Activated T-helper 9 cell treated with anti-CD3 and anti-CD28 coated beads, Interleukin-2, amount 50 U/mL, for 16 hours (primary cell): ENCODE results near the gene ENPP1.
"Not testable (repeated sequence)": the region's sequence is repeated elsewhere in the genome, so short reads cannot be mapped to it uniquely, and the experiment has no call there.

Experiments used
- DNase-seq: peaks from one replicate; pipeline ENCODE4 v3.0.0-alpha.2; 2020; ENCODE audit warnings: low read depth

Gene ENPP1

DNA sequence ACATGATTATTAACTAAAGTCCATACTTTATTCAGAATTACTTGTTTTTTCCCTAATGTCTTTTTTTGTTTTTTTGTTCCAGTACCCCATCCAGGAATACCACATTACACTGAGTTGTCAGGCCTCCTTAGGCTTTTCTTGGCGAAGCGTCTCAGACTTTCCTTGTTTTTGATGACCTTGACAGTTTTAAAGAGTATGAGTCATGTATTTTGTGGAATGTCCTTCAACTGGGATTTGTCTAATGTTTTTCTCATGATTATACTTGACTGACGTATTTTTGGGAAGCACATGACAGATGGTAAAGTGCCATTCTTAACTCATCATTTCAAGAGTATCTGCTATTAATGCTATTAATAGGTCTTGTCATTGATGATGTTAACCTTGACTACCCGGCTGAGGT is 23.6 kb downstream of the ENPP1 start:
- no peak for DNase-seq

DNA sequence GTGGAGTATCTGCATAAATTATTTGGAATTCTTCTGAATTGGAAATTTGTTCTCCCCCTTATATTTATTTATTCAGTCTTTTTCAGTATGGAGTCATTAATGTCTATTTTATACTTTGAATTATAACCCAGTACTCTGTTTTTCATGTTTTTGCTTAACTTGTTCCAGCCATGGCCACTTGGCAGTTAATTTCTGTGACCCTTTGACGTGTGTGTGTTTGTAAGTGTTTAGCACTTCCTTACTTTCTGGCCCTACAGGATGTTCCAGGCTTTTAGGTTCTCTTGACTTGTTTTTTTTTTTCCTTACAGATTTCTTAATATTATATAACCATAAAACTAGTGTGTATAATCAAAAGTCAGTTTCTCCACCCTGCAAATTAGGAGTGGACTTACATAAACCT is 24.1 kb downstream of the ENPP1 start:
- DNase-seq = no peak

DNA sequence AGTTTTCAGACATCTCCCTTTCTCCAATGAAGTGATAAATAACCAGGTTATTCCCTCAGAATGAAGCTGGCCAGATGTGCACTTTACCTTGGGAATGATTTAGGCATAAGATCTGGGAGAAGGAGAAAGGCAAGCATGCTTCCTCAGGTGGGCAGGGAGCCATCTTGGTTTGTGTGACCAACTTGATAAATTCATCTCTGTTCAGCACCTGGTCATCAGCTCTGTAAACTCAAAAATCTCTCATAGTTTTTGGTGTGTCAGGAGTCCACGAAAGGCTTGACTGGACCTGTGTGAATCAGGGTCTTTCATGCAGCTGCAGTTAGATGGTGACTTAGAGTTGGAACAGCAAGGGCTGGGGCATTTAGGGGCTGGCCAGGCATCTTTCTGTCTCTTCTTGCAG is 24.5 kb downstream of the ENPP1 start:
- DNase-seq = no peak

DNA sequence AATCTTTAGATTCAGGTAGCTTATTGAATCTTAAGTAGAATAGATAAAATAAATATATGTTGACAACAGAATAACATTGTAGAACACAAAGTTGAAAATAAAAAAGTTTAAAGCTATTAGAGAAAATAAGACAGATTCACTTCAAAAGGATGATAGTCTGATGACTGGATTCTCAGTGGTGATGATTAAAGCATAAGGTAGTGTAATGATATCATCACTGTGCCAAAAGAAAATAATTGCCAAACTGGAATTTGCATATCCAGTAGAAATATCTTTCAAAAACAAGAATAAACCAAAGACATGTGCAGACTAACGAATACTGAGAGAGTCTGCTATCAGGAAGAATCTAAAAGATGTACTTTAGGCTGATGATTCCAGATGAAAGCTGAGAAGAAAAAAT is 30.2 kb downstream of the ENPP1 start:
- no peak for DNase-seq

DNA sequence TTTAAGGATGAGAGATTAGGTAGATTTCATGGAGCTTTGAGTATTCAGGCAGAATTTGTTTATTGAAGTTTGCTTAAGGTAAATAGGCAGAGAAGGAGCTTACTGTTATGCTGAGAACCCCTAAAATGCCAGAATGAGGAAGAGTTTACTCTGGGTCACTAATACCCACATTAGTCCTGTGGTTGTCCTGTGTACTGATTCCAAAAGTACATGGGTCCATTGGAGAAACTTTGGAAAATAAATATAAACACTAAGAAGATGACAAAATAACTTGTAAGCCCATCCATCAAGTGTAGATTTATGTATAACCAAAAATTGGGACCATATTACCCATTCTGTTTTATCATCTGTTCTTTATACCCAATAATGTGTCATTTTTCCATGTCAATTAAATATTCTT is 31.6 kb downstream of the ENPP1 start:
- no peak for DNase-seq

DNA sequence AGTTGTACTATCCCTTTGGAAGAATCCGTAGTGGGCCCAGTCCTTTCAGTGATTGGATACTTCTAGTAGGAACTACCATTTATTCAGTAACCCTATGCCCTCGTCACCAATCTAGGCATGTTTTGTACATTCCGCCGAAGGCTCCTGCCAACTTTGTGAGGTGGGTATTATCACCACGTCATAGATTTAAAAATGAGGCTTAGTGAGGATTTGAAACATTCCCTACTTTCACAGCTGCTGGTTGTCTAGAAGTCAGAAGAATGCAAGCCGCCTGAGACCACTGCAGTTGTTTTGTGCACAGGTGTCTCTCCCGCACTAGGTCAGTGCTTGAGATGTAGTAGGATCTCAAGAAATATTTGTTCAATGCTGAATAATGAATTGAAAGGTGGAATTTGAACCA is 32.6 kb downstream of the ENPP1 start:
- no peak for DNase-seq

DNA sequence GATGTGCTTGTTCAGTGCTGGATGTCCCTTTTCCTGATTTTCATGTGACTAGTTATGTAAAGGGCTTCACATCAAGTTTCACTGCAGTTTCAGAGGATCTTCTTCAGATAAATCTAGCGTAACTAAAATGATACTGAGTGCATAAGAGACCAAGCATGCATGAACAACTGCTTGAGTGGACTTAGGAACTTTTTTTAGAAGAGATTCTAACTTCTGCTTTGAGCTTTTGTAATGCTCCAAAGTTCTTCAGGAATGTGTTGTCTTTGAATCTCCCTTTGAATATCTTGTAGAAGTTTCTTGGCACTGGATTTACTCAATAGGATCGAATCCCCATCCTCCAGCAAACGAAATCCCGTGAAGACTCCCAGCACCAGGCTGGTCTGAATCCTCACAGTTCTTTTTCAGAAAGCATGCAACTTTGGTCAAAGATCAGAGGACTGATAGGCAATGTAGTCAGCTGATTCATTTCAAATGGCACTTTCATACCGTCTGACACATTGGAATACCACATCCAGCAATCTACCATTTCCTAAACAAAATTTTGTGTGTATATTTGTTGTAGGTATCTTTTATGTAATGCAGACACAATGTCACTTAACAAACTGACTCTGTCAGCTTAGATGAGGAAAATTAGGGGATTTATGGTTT is 33.2 kb downstream of the ENPP1 start:
- no peak for DNase-seq

DNA sequence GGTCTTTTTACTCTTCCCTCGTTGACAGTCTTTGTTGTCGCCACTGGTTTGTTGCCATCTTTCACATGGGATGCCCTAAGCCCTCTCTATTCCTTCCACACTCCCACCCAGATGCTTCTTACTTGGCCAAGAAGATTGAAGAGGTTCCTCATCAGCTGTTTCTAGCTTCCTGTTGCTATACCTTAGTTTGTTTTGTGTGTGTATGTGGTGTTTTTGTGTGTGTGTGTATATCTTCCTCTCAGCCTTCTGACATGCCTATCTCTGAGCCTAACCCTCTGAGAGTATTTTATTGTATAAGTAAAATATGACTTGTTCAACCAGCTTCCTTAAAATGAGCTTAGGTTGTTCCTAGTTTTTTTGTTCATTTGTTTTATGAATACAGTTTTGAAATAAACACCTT is 35.9 kb downstream of the ENPP1 start:
- no peak for DNase-seq

DNA sequence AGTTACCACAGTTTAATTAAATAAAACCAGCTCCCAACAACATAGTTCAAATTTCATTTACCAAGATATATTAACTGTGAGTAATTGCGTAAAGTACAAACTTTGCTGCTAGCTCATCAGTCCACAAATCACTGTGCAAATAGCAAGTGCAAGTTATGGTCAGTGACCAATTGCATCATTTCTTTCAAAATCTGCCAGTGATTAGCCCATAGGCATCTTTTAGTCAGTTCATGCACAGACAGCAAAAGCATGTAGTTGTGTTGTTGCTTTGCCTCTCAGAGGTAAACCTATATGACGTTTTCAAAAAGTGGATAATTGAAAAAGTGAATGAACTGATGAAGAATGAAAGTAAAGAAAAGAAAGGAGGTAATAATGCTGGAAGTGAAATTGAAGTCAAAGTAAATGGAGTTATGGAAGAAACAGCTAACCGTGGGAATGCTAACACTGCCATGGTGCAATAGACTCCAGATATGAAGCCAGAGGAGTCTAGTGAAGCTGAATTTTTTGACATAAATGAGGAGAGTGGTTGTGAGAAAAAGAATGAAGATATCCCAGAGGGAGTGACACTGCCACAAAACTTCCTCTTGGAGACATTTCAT is 36.5 kb downstream of the ENPP1 start:
- DNase-seq = no peak

DNA sequence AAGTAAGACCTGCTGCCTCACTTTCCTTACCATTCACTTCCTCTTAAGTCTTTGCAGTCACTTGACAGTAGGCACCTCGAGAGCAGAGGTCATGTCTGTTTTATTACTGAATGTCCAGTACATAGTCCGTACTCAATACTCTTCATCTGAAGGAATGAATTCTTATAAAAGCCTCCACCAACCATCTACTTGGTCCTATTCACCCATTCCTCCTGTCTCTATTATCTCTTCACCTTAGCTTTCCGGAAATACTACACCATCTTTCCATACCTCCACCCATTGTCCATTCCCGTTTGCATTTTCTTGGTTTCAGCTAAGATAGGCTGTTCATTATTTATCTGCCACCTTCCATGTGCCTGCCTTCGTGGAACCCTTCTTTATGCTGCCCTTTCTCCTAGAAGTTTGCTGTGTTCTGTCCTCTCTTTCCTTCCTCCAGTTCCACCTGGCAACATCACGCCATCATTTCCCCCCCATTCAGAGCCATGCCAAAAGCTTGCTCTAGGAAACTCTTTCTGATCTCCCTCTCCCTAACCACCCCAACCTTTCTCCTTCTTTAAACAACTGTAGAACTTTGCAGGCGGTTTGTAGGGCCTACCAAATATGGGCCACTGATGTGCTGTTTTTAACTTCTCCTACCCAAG is 38.3 kb downstream of the ENPP1 start:
- DNase-seq = no peak

DNA sequence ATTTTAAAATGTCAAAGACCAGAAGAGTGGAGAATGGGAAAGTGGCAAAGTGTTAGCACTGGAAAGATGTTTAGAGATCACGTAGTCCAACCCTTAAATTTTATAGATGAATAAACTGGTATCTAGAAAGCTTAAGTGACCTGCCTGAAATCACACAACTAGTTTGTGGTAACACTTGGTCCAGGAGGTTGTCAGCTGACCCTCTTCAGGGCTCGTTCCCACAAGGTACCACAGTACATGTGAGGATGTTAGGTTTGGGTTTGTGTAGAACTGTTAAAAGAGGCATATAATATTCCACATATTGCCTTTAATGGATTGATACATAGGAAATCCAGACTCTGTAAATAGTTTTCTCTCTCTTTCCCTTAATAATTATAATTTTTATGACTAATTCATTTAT is 39.1 kb downstream of the ENPP1 start:
- no peak for DNase-seq

DNA sequence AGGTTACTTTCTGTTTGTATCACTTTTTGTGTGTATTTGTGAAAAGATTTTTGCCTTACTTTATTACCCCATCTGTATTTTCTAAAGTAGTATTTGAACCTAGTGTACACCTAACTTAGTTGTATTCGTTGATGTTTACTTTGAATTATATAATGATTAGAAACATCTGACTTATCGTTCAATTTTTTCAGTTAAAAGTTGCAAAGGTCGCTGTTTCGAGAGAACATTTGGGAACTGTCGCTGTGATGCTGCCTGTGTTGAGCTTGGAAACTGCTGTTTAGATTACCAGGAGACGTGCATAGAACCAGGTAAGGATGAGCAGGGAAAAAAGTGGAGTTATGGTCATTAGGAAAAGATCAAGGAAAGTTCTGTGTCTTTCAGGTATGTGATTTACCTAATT is 42.0 kb downstream of the ENPP1 start:
- DNase-seq = no peak

DNA sequence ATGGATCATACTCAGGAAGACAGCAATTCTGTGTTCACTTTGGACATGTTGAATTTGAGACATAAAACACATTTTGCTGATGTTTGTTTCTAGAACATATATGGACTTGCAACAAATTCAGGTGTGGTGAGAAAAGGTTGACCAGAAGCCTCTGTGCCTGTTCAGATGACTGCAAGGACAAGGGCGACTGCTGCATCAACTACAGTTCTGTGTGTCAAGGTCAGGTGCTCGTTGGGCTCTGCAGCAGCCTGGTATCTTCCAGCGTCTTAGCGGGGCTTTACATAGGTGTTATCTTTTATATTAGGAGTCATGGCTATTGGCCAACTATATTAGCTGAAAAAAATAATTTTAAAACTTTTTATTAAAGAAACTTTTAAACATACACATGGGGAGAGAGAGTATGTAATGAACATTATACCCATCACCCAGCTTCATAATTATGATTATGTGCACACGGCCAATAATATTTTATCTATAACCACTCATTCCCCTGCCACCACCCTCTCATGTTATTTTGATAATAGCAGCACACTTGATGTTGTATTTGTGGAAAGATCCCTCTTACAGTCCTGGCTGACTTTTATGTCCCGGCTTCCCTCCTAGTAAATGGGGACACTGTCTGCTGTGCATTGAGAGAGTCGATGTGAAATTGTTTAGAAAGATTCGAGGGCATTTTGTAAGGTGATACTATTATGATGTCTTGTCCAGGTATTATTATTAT is 43.4 kb downstream of the ENPP1 start:
- DNase-seq = no peak

DNA sequence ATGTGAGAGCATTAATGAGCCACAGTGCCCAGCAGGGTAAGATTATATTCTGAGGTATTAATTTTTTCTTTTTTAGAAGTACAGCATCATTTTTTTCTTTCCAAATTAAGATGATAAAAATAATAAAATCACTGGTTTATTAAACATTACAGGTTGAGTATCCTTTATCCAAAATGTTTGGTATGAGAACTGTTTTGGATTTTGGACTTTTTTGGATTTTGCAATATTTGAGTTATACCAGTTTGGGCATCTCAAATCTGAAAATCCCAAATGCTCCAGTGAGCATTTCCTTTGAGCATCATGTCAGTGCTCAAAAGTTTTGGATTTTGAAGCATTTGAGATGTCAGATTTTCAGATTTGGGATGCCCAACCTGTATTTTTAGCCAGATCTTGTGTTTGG is 44.4 kb downstream of the ENPP1 start:
- DNase-seq = no peak

DNA sequence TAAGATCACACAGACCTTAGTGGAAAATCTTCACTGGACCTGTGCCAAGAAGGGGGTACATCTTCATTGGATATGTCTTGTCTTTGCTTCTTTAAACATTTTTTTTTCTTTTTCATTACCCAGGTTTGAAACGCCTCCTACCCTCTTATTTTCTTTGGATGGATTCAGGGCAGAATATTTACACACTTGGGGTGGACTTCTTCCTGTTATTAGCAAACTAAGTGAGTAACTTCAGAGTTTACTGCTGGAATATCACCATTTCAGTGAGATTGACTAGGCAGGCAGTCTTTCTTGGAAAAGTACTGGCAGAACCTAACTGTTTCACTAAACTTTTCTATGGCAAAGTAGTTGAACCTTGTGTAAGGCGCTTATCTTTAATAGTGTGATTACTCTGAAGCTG is 47.0 kb downstream of the ENPP1 start:
- DNase-seq = no peak

DNA sequence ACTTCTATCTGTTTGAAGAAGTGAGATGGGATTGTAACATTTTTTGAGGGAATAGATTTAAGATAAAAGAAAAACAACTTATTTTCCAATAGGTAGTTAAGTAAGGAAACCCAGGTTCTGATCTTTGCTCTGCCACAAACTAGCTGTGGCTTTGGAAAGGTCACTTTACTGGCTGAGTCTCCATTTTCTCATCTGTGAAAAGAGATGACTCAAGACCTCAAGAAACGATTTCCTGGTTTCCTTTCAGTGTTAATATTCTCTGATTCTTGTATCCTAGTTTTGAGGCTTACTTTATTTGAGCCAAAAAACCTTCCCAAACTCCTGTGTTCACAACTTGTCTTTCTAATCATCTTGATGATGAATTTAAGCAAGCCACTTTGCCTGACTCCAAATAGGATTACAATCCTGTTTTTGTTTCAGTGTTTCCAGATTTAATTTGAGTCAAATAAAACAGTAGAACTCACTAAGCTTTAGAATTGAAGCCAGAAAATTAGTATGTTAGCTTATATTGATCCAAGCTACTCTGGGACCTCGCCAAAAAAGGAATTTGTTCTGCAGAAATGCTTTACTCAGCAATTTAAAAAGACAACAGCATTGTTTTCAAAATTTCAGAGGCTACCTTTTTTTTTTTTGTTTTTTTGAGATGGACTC is 51.1 kb downstream of the ENPP1 start:
- no peak for DNase-seq

DNA sequence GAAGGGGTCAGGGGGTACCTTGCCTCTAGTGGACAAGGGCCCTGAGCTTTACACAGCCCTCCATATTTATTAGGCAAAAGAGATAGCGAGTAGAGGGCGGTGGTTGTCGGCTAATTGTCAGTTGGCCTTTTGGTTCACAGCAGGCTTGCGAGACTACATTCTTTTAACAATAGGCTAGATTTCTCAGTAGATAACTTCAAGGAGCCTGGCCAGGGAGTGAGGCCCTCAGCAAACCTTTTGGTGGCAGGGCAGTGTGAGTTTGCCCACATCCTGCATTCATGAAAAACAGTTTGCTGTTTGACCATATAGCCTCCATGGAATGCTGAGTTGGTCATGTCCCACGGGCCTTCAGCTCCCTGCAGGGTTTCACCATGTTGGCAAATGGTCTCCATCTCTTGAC is 51.8 kb downstream of the ENPP1 start:
- DNase-seq = not testable (repeated sequence)

DNA sequence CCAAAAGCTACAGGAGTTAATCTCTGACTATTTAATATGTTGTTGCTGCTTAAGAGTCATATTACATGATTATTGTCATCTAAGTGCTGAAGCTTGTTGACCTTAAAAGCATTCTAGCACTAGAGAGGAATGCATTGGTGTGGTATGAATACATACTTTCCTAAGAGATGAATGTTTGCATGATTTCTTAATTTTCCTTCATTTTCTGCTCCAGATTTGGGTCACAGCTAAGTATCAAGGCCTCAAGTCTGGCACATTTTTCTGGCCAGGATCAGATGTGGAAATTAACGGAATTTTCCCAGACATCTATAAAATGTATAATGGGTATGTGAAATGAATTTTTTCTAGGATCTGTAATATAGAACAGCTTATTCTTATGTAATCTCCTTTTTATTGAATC is 53.6 kb downstream of the ENPP1 start:
- no peak for DNase-seq

DNA sequence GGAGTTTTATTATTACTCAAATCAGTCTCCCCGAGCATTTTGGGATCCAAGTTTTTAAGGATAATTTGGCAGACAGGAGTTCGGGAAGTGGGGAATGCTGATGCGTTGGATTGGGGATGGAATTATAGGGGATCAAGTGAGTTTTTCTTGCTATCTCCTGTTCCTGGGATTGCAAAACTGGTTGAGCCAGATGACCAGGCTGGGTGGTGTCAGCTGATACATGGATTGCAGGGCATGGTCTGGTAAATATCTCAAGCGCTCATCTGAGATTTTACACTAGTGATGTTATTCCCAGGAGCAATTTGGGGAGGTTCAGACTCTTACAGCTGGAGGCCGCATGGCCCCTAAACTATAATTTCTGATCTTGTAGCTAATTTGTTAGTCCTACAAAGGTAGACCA is 54.7 kb downstream of the ENPP1 start:
- DNase-seq = no peak

DNA sequence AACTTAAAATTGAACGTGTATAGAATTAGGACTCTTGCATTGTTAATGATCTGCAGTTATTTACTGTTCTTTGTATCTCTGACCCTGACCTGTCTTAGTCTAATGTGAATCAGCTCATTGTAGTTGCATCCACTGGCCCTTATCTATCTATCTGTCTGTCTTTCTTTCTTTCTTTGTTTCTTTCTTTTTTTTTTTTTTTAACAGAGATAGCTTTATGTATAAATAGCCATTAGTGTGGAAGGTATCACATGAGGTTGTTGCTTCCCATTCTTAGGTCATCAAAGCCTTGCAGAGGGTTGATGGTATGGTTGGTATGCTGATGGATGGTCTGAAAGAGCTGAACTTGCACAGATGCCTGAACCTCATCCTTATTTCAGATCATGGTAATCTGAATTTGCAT is 59.9 kb downstream of the ENPP1 start:
- no peak for DNase-seq

DNA sequence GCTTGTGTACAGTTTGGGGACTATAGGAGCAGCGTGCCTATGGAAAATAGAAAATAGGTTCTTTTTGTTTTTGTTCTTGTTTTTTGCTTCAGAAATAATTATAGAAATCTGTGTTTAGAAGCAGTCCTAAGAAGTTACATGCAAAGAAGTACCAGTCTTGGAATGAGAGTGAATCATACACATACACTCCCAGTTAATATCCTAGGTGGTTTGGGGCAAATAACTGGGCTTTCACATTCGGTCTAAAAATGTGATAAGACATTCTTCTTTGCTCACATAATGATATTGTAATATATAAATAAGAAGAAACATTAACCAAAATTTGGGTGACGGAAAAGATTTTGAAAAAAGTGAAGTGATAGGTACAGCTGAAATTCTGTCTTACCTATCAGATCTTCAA is 61.0 kb downstream of the ENPP1 start:
- no peak for DNase-seq

DNA sequence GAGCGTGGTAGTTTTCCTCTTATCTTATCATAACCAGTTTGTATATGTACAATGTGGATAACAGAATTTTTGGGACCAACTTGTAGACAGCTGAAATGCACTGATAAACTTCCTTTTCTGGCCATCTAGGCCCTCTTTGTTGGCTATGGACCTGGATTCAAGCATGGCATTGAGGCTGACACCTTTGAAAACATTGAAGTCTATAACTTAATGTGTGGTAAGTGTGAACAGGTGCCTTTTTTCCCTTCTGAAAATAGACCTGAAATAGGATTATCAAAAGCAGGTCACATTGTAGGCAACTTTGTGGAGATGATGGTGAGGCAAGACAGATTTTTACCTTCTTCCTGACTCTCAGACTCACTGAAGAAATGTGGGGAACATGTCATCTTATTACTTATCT is 67.8 kb downstream of the ENPP1 start:
- no peak for DNase-seq

DNA sequence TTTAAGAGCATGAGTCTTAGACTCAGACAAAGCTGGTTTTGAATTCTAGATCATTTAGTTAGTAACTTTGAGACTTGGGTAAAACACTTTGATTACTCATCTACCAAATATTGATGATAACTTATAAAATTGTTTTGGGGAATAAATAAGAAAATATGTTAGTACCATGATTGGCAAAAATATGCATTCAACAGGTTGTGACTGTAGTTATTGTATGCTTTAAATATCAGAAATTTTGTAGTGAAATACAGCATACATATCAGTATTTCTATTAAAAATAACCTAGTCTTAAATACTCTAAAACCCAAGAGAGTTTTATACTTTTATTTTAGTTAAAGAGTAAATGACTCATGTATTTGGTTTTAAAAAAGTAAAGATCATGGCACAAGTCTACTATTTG is 68.7 kb downstream of the ENPP1 start:
- DNase-seq = no peak
